Measurements from ENCODE around the gene RNGTT.
"Not testable (repeated sequence)": the region's sequence is repeated elsewhere in the genome, so short reads cannot be mapped to it uniquely, and the experiment has no call there.

RNGTT gene

DNA sequence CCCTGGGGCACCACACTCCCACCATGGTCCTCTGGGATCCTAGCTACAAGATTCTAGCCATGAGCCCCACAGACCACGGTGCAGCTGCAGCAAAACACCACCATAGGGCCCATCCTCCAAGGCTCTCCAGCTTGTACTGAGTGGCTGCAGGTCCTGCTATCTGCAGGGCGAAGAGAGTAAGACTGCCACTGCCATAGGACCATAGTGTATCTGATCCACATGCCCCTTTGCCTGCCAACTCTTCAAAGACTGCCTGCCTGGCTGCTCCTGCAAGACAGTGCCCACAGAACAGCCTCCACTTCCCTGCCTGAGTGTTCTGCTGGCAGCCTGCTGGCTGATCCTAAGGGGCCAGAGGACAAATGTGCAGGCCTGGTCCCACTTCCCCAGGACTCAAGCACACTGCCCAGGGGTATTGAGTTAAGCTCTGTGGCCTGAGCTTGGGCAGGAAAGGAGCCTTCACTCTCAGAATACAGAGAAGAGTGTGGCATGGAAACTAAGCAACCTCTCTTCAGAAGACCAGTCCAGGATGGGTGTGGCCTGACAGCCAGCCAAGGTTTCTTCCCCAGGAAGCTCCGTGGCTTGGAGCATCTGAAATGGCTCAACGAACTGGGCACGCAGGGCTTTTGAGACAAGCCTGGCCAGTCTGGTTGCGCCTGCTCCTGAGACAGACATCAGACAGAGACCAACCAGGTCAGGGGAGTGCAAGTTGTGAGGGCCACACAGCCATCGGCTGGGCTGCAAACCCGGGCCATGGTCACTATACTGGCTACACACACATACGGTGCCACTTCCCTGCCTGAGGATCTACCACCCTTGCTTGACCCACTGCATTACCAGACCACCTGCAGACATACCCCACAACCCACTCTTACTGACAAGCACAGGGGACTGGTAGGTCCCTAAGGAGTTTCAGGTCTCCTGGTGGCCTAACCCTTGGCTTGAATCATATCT, 54.5 kb downstream of the RNGTT start:
- DNase-seq, result no peak

DNA sequence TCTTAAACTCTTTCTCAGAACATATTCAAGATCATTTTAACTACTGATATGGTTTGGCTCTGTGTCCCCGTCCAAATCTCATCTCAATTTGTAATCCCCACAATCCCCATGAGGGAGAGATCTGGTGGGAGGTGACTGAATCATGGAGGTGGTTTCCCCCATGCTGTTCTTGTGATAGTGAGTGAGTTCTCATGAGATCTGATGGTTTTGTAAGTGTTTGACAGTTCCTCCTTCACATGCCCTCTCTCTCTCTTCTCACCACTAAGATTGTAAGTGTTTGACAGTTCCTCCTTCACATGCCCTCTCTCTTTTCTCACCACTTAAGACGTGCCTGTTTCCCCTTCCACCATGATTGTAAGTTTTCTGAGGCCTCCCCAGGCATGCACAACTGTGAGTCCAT, 56.3 kb downstream of the RNGTT start:
- not testable (repeated sequence) for DNase-seq

DNA sequence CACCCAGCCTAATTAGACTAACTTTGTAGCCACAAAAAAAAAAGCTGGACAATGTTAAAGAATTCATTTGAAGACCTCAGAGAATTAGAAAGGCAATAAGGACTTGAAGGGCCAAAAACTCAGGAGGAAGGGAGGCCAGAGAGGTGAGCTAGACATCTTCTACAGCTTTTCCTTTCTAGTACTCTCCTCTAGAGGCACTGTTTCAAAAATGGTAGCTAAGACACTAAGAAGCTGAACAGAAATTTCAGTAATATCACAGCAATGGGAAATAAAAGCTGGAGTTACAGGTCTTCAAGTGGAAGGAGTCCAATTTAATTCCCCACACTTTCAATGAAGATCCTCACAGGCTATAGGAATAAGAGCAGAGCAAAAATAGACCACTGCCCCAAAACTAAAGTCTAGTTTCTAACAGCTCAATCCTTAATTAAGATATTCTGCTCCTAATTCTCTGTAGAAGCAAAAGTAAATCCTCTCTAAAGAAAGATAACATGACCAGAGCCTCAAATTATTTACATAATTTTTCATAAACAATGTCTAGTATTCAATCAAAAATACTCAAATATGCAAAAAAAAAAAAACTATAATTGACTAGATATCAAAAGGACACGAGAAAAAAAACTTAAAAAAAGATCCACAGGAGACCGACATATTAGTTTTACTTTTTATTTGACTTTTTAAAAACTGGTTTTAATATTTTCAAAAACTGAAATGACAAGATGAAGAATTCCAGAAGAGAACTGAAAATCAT, 63.7 kb downstream of the RNGTT start:
- DNase-seq, result no peak

DNA sequence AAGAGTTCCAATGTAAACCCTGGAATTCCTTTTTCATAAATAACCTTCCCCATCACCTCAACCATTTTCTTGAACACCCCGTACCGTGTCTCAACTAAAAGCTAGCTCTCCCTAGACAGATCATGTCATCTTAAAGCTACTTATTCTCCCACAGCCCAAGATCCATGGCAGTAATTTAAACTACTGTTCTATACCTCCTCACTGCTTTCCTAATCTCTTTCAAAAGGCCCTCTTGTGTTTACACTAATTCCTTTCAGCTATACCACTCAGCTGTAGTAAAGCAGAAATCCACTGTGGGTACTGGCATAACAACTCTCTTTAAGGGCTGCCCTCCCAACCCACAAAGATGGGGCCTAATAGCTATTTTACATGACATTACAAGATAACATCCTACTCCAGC, 67.5 kb downstream of the RNGTT start:
- no peak for DNase-seq

DNA sequence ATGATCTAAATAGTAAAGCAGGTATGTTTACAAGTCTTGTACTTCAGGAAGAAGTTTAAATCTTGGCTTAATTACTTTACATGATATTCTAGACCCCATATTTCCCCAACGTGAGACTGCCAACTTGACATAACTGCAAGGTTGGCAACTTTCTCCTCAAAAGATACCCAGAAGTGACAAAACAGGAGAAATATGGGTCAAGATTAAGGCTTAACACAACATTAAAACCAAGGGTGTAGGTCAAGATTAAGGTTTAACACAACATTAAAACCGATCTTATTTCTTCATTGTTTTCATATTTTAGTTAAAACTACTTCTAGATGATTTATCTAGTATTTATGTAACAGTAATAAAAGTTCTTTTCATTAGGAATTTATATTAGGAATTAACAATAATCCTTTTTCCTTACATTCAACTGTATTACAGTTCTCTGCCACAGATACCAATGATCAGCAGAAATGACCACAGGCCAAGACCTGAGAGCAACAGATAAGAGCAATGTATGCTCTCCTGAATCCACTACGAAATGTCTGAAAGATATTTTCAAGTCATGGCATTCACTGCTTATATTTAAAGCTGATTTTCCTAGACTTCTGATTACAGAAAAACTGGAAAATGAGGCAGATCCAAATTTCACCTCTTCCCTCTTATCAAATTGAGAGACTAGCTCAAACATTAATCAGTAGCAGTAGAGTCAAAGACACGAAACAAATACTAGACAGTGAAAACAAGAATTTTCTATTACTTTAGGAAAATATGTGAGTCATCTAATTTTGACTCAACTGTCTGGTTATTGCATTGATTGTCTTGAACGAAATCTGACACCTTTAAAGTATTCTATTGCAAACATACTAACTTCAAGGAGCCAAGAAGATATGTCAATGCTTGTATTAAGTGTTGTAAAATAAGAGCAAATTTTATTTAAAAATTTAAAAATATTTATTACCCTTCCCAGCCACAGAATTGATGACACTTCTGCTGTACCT, 72.3 kb downstream of the RNGTT start:
- DNase-seq, result no peak

DNA sequence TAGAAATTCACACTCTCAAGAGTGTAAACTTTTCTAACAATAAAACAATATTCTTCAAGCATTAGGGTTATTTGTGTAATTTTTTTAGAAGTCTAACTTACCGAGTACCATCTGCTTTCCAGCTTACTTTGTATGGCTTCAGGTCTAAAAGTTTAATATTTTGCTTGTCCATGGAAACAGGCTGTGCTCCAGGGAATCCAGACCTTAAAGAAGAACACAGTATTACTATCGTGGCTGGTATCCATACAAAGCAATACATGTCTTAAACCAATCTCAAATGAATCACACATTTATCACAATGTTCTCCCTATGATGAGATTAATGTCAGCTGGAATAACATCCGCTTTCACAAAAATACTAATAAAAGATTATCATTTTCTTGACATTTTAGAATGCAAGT, 73.0 kb downstream of the RNGTT start:
- DNase-seq, result no peak

DNA sequence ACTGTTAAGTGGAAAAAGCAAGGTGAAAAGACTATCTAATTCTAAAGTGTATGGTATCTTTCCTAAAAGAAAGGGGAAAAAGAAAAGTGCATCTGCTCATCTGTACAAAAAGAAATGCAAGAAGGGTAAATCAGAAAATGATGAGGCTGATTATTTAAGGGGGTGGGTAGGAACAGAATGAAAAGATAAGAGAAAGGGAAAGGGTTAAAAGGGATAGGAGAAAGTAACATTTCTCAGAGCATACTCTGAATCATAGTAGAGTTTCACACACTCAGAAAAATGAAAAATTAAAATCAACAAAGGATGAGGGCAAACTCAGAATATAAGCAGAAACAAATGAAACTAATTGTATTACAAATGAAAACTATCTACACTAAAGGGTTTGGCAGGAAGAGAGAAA, 79.1 kb downstream of the RNGTT start:
- DNase-seq, result no peak

DNA sequence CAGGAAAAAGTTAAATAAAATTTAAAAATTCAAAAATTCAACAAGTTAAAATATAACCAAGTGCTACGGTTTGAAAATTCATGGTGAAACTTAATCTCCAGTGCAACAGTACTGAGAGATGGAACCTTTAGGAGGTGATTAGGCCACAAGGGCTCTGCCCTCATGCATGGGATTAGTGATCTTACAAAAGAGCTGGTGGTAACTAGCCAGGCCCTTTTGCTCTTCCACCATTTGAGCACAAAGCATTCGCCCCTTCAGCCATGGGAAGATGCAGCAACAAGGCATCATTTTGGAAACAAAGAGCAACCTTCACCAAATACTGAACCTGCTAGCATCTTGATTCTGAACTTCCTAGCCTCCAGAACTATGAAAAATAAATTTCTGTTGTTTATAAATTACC, 80.9 kb downstream of the RNGTT start:
- DNase-seq, result no peak

DNA sequence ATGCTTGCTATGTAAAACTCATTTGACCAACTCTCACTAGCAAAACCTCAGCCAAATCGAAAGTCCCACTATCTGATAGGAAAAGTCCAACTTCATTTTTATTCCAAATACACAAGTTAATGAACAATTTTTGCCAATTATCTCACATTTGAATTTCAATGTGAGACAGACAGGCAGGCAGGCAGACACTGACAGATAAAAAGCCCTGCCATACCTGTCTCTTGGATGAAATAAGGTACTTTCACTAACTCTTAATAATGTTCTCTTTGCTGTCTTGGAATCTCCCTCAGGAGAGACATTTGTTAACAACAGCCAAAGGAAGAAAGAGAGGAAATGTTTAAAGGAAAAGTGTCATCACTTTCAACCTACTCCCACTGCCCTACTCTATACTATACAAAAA, 82.0 kb downstream of the RNGTT start:
- DNase-seq, result no peak

DNA sequence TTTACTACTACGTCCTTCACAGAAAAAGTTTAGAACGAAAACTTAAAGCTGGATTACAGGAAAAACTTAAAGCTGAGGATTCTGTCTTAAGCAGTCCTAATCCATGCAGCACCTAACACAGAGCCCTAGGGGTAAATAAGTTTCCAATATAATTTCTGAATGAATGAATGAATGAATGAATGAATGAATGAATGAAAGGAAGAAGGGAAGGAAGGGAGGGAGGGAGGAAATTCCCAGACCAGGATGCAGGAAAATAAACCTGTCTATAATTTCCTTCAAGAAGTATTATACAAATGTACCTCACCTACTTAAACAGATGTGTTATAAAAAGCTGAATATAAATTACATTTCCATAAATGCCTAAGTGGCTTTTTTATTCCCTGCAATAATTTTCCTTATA, 83.4 kb downstream of the RNGTT start:
- no peak for DNase-seq

DNA sequence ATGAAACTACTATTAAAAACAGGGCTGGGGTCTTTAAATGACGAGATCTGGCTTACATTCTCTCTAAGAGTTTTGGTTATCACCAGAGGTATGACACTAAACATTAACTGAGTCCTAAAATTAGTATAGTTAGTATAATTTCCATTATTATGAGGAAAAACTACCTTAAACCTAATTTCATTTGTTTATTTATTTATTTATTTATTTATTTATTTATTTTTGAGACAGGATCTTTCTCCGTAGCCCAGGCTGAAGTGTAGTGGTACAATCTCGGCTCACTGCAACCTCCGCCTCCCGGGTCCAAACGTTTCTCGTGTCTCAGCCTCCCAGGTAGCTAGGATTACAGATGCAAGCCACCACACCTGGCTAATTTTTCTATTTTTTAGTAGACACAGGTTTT, 85.5 kb downstream of the RNGTT start:
- no peak for DNase-seq

DNA sequence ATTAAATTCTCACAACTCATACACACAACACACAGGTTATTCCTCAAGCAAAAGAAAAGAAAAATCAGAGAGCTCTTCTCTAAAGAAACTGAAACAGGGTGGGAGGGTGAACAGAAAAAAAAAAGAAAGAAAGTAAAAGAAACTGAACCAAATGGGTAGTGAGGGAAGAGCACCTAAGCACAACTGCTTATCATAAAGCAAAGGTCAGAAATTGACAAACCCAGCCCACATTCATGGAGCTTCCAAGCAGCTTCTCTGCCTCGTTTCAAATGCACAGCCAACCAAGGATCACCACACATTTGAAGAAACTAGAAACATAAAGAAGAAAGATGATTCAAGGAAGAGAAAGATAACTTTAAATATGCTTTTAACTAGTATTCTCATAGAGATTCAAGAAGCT, 90.5 kb downstream of the RNGTT start:
- DNase-seq, result no peak

DNA sequence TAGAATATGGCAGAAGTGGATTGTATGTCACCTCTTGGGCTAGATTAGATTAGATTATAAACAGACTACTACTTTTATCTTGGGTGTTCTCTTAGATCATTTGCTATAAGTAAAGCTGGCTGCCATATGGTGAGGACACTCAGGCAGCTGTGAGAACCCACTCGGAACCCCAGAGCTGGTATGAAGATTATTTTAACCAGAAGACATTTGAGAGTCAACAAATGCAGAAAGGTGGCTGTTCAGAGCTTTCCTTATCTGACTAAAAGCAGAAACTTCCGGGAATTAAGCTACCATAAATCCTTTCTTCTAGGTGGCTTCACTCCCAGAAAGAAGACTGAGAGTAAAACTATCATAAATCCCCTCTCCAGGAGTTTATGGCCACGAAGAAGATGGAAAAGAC, 91.9 kb downstream of the RNGTT start:
- DNase-seq, result no peak

DNA sequence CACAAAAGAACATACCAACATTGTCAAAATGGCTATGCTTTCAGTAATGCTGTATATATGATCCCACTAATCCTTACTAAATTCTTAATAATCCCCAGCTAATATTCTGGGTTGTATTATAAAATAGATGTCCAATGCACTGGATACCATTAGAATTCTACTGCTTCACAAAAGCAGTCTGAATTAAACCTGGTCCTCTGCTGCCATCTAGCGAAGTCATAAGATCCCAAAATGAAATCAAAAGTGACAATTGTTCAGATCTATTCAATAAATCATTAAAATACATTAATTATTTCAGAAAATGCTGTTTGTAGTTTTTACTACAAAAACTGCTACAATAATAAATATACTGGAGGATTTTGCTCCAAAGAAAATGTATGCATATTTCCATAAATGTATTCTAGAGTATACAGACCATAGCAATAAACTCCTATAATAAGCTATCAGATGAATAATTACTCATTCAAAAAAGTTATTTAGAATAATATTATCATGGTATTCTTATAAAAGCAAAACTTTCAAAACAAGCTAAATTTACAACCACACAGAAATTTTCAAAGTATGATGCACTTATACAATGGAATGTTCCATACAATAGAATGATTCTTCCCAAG, 92.6 kb downstream of the RNGTT start:
- peak; percentile 46 for DNase-seq

DNA sequence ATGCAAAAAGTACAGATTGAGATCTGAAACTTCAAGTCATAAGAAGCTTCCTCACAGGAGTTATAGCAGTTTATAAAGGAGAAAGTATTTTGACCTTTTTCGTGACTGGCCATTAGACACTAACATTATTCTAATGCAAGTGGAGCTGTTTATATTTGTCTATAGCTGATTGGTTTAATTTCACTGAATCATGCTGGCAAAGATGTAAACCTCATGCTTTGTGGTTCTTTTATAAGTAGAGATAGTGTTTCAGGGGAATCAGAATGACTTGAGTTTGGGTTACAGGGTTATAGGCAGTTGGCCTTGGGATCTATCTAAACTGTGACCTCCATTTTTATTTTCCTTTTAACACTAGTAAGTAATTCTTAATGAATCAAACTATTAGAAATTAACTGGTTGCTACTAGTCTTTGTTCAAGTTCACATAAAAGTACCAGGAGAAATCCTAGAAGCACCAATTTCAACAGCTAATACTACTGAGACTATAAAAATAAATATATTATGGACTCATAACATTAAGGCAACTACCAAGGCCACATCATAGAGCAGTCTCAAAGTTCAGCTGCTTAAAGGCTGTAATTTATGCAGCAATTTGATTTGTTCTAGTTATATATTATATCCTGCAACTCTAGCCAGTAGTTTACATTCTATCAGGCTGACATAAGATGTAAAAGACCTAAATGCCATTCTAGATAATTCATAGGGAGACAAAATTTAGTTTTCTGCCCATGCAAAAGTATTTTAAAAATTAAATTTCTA, 94.0 kb downstream of the RNGTT start:
- no peak for DNase-seq

DNA sequence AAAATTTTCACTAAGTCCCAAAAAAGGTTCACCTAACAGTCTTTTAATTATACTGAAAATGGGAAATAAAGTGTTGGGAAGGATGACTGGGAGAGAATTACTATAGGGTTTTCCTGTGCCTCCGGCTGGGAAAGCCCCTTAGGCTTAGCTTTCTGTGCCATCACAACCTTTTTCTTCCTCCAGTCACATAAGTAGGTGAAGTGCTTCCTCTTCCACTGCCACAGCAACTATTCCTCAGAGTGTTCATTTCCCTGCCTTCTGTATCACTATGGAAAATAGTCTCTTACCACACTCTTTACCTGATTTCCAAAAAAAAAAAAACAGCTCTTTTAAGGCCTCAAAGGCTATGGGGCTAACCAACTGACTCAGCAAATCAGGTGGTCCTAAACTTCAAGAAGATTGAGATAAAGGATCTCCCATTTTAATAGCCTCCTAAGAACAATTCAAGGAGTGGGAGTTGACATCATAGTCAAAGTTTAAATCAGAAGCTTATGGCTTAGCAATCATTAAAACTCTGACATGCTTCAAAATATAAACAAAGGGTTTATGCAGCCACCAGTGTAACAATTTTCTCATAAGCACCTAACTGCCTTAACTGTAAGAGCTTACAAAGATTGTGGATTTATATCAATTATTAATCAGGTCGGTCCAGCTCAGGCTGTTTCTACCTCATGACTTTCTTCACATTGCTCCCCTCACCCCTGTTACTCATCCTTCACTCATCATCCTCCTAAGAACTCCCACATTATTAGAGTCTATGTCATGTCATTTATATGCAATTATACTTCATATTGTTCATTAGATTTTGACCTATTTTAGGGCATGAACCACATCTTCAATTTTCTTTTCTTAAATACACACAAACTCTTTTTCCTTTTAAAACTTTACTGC, 95.3 kb downstream of the RNGTT start:
- no peak for DNase-seq

DNA sequence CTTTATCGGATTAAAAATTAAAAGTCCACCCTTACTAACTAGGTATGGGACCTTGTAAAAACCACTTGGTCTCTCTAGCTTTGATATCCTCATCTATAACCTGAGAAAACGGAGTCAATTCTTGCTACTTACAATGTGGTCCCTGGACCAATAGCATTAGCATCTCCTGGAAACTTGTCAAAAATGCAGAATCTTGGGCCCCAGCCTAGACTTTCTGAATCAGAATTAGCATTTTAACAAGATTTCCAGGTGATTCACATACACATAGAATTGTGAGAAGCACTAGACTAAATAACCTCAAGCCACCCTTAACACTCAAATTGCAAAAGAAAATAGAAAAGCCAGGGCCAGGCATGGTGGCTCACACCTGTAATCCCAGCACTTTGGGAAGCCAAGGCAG, 96.6 kb downstream of the RNGTT start:
- DNase-seq, result no peak

DNA sequence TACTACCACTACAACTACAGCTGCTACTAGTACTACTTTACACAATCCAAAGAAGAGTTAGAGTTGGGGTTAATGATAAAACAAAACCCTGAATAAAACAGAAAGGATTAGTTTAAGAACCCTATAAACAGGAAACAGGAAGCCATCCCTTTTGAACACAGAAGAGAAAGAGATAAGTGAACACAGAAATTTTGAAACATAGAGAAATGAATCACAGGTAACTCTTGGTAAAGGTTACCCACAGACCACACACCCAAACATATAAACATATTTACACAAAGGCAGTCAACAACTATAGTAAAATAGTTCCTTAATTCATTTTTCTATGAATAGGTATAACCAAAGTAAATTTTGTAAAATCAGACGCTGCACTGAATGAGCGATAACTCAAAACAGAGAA, 98.1 kb downstream of the RNGTT start:
- no peak for DNase-seq

DNA sequence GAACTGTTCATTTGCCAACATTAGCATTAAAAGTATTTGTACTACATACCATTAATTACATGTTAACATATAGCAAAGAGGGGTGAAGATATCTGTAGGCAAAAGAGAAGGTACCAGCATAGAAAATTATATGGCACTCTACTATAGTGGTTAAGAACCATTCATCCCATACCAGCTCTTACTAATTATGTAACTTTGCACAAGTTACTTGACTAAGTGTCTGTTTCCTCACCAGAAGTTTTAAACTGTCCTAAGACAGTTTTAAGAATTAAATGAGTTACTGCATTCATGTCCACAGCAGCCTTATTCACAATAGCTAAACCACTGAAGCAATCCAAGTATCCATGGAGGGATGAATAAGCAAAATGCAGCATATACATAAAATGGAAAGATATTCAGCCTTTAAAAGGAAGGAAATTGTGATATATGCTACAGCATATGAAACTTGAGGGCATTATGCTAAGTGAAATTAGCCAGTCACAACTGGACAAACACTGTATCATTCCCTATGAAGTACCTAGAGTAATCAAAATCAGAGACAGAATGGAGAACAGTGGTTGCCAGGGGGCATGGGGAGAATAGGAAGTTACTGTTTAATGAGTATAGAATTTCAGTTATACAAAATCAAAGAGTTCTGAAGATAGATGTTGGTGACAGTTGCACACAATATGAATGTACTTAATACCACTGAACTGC, 98.9 kb downstream of the RNGTT start:
- DNase-seq, result no peak

DNA sequence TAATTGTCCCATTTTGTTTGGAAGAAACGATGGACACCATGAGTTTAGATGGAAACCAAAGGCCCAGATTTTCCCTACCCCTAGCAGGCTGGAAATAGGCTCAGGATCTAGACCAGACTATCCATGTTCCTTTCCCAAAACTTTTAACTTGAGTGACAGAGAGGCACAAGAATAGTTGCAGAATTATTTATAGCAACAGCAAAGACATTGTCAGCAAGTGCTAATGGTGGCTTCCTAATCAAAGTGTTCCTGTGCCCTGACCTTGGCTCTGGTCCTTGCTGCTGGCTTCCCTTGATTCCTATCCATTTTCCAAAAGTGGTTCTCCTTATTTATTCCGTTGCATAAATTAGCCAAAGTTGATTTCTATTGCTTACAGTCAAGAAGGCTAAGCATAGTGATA, 103.1 kb downstream of the RNGTT start:
- no peak for DNase-seq

All from stimulated activated CD4-positive, alpha-beta T cell treated with anti-CD3 and anti-CD28 coated beads, Interleukin-4, amount 100 ng/mL, for 24 hours (primary cell).